GM18507 (cell line): ENCODE results near the gene AFDN.

ENCODE experiments used
- DNase-seq: peaks from one replicate; pipeline ENCODE4 v3.0.0; 2011; ENCODE audit warnings: low read depth; ENCODE audit not compliant: insufficient read length; ENCODE audit errors: extremely low spot score
- FAIRE-seq: peaks from 2 replicates; lab custom pipeline; 2011; peaks lifted over from hg19 to GRCh38; lab: Jason Lieb, UNC

The AFDN gene

DNA sequence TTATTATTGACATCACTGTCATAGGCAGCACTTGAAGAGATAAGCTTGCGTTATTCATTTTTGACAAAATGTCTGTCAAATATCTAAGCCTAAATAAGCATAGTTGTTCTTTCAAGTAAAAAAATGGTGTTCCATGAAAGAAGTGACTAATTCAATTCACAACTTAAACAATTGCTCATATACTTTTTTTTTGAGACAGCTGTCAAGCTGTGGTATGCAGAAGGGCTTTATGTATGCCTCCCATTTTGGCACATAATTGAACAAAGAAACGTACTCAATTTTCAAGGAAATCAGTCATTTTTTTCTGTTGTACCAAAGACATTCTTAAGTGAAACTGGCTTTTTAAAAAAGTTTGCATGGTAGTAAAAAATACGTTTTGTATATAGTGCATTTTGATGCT is 8.5 kb downstream of the AFDN start:
- FAIRE-seq (no peak), DNase-seq (no peak)

- FAIRE-seq: no peak
Observed at GRCh38 chr6:167836721-167837120, 10.0 kb downstream of the AFDN start.

GRCh38 chr6:167838207-167838748 is 11.6 kb downstream of the AFDN start:
- no peak for DNase-seq
- no peak for FAIRE-seq

More at GRCh38 chr6:167836721-167837120, 10.0 kb downstream of the AFDN start:
- DNase-seq: no peak

- DNase-seq (no peak), FAIRE-seq (no peak)
Observed at GRCh38 chr6:167839343-167839742, 12.6 kb downstream of the AFDN start.

GRCh38 chr6:167839755-167840154 is 13.0 kb downstream of the AFDN start:
- DNase-seq: no peak
- no peak for FAIRE-seq

DNA sequence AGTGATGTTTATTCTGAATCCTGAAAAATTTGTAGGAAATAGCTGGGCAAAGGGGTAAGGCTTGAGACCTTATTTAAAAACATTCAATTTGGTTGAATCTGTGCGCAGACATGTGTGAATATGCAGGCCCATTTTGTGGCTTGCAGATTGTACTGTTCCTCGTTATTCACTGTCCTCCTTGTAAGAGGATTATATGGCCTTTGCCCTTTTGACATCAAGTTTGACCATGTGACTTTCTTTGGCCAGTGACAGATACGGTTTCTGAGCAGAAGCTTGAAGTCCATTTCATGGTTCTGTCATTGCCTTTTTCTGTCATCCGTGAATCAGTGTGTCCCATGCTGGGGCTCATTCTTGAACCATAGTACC is 13.4 kb downstream of the AFDN start:
- DNase-seq (no peak), FAIRE-seq (no peak)

DNA sequence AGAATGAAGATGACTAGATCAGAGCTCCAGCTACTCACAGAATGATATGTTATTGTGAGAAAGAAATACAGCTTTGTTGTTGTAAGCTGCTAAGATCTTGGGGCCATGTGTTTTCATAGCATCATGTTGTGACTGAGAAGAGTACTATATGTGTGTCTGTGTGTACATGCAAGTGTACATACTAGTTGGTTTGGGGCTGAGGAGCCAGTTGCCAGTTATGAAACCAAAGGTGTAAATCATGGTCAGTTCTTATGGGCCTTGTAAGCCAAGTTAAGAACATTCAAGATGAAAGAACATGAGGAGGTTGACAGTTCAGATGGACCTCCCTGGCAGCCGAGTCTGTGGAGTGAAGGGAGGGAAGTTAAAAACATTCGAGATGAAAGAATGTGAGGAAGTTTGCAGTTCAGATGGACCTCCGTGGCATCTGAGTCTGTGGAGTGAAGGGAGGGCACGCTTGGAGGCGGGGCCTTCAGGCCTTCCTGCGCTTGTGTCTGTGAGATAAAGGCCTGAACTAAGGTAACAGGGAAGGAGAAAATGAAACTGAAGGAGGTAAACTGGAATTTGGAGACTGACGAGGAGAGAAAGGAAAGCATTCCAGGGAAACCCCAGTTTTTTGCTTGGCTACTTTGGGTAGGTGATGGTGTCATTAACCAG is 13.9 kb downstream of the AFDN start:
- DNase-seq (no peak), FAIRE-seq (no peak)

DNA sequence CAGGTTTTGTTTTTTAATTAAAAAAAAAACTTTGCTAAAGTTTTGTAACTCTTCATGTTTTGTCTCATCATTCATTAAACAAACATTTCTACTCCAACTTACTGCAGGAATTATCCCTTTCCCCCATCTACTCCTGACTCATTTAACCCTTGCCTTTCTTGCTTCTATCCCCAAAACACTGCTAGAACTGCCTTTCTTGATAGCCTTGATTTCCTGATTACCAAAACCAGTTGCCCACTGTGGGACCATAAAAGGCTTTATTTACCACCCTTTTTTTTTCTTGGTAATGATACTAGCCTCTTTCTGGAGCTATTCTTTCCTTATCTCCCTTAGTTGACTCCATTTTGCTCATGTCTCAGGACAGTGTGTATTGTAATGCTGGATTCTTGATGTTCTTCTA is 15.3 kb downstream of the AFDN start:
- FAIRE-seq (no peak), DNase-seq (no peak)

GRCh38 chr6:167842457-167842856 is 15.7 kb downstream of the AFDN start:
- DNase-seq: no peak
- FAIRE-seq: no peak

DNA sequence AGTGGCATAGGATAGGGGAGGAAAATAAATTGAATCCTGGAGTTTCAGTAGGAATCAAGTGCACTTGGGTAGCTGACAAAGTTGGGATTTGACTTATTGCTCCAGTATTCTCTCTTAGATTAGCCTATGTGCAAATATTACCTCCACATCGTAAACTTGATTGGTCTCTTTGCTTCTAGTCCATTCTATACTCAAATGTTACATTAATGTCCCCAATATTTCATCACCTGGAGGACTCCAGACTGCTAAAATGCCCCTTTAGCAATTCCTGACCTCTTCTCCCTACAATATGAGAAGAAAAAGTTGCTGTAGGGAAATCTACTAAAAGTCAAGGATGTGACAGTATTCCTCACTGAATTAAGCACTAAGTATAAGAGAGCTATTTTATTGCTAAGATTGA is 16.3 kb downstream of the AFDN start:
- no peak for DNase-seq
- FAIRE-seq: no peak

- DNase-seq (no peak), FAIRE-seq (no peak)
Observed at GRCh38 chr6:167845856-167846255, 19.1 kb downstream of the AFDN start.

DNA sequence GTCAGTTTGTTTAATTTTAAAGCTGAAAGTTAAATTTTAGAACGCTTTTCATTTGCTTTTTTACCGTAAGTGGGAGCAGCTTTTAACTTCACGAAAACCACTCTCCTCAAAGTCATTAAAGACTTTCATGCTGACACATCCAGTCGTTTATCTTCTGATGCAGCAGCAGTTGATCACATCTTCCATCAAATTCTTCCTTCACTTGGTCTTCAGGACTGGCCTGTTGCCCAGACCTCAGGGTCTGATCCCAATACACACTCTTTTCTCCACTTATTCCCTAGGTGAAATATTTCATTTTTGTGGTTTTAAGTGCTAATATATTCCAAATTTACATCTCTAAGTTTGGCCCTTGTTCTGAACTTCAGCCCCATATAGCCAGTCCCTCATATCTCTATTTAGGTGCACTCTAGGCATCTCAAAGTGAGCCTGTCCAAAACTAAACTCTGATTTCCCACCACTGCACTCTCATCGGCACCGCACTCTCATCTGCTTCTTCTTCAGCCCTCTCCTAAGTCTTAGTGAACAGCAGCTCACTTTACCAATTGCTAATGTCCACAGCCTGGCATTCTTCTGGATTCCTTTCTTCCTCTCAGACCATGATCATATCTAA is 20.4 kb downstream of the AFDN start:
- no peak for FAIRE-seq
- no peak for DNase-seq

GRCh38 chr6:167847936-167848335 is 21.2 kb downstream of the AFDN start:
- peak; percentile 9 for FAIRE-seq
- DNase-seq: no peak

DNA sequence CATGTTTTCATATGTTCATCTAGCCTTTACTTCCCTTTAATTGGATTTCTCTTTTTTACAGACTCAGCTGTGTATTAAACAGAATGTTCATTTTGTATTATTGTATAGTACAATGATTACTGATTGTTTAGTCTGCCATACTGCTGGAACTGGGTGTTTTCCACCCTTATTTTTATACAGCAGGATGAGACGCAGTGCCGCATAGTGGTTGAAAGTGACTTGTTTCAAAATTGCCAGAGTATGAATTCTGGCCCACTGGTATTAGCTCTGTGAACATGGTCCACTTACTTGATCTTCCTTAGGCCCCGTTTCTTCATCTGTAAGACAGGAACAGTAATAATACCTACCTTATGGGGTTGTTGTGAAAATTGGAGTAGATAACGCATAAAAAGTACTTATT is 22.1 kb downstream of the AFDN start:
- FAIRE-seq (no peak), DNase-seq (no peak)

- DNase-seq (no peak), FAIRE-seq (no peak)
Observed at GRCh38 chr6:167849846-167850459, 23.2 kb downstream of the AFDN start.

- FAIRE-seq: no peak
- DNase-seq: no peak
Observed at GRCh38 chr6:167850782-167851181, 24.1 kb downstream of the AFDN start.

DNA sequence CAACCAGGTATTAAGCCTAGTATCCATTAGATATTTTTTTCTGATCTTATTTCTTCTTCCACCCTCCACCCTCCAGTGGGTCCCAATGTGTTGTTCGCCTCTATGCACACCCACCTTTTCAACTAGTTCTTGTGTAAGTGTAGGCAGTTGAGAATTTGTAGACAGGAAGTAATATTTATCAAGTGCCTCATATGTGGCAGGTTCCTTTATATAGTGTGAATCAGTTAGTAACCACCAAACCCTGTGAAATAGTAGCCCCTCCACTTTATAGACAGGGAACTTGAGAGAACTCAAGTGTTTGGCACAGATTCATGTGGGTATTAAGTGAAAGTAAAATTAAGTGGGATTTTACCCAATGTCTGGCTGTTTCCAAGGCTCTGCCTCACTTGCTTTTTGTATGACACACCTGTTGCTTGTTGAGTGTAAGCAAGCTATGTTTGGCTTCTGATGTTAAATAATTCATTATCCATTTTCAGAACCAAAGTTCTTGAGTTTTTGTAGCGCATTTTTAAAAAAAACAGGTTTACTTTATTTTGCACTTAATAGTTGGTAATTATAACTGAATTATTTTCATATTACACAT is 24.8 kb downstream of the AFDN start:
- DNase-seq: no peak

GRCh38 chr6:167855825-167856425 is 29.2 kb downstream of the AFDN start:
- FAIRE-seq (no peak), DNase-seq (no peak)

More for the DNA sequence above, 24.8 kb downstream of the AFDN start:
- no peak for FAIRE-seq

DNA sequence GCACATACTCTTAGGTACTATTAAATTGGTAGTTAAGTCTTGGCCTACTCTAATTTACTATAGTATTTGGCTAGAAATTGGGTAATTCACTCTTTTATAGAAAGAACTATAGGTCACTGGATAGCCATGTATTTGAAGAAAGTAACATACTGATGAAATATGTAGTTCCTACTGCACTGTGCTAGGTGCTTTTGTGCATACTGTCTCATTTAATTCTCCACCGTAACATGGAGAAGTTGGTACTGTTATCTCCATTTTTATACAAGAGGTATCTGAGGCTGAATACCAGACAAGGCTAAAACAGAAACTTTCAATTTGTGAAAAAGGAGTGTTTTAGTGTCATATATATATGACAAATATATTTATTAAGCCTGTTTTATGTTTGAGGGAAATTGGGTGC is 29.8 kb downstream of the AFDN start:
- DNase-seq (no peak), FAIRE-seq (no peak)

- no peak for DNase-seq
- FAIRE-seq: peak; percentile 35
Observed at GRCh38 chr6:167856999-167857660, 30.4 kb downstream of the AFDN start.
